Measurements from ENCODE around the gene ATP23.

Gene ATP23

DNA sequence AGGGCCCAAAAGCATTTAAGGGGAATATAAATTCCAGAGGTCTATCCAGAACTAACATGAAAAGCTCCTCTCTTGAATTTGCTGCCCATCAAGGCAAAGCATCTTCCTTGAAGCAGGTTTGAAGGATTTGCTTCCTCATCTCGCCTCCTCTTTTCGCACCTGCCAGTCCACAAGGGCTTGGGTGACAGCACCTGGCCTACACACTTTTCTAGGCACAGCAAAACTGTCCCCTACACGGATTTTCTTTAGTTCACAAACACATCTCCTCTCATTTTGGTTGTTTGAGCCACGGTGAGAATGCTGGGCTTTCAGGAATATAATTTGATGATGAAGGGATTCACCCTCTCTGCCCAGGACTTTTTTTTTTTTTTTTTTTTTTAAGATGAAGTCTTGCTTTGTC is 36.9 kb upstream of the ATP23 start:
- DNase-seq (ENCODE audit: low spot score in 2 of 2) = no peak
- H3K27me3 Mint-ChIP-seq = peaks cover 16% of the 10 kb centered on the region
- H3K4me1 Mint-ChIP-seq = peaks cover 6% of the 10 kb centered on the region
- no peak overlapping the region for H3K27ac Mint-ChIP-seq
- H3K36me3 Mint-ChIP-seq = no peaks in the 10 kb centered on the region
- no peak overlapping the region for H3K4me3 Mint-ChIP-seq
- H3K9me3 Mint-ChIP-seq = no peaks in the 10 kb centered on the region
- no peak for ATAC-seq (ENCODE audit: low read depth)

DNA sequence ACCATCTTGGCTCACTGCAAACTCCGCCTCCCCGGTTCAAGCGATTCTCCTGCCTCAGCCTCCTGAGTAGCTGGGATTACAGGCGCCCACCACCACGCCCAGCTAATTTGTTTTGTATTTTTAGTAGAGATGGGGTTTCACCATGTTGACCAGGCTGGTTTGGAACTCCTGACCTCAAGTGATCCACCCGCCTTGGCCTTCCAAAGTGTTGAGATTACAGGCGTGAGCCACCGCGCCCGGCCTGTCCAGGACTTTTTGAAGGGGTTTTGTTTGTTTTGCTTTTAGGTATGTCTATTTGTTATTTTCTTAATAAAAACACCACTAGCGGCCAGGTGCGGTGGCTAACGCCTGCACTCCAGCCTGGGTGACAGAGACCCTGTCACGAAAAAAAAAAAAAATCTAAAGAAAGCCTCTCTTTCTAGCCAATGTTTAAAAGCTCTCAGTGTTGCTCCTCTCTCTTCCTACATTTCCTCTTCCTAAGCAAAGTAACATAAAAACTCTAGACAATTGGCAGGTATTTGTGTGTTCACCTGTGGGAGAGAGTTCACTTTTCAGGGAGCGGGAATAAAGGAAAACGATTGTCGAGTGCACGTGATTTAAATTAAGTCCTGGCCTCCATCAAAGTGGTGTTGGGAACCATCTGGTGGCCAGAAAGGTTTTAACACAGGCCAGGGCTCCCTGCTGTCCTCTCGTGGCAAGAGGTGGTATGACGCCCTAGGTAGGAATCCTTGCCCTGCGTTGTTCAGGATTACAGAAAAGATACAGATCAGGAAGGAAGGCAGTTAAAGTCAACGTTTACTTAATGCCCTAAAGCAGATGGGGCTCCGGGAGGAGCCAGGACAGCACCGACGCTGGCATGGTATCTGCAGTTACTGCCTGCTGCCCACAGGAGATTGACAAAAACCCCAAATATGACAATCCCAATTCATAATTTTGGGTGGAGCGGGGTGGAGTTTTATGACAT is 36.2 kb upstream of the ATP23 start:
- DNase-seq (ENCODE audit: low spot score in 2 of 2) = peak; percentile 87 to 89
- Mint-ChIP-seq H3K36me3 (no peaks in the 10 kb centered on the region), H3K4me3 (peak overlapping the region; percentile 62), H3K4me1 (peaks cover 5% of the 10 kb centered on the region), H3K9me3 (no peaks in the 10 kb centered on the region), H3K27ac (peak overlapping the region; percentile 84), H3K27me3 (peaks cover 16% of the 10 kb centered on the region)
- ATAC-seq (ENCODE audit: low read depth) = peak; percentile 97

DNA sequence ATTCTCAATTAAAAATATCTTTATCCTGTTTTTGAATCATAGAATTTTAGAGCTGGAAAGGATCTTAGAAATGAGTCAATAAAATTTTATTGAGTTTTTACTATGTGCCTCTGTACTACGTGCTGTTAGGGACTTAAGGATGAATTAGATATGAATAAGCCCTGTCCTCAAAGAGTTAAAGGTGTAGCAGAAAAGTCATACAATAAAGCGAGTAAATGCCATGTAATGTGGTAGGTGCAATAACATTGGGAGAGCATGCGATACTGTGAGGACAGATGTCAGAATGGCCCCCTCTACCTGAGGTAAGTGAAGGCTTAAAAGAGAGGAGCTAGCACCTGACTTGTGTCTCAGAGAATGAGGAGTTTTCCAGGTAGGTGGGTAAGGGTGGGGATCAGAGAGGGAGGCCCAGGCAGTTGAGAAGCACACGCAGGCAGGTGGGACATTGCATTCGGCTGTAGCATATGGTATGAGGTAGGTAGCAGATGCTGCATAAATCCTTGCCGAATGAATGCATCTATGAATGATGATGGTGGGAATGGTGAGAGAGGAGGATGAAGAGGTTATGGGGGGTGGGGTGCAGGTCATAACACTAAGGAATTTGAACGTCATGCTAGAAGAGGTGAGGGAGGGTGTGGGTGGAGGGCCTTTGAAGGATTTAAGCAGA is 35.4 kb upstream of the ATP23 start:
- Mint-ChIP-seq H3K27ac (no peak overlapping the region), H3K27me3 (peaks cover 18% of the 10 kb centered on the region), H3K9me3 (no peaks in the 10 kb centered on the region), H3K4me3 (no peak overlapping the region), H3K36me3 (no peaks in the 10 kb centered on the region), H3K4me1 (peaks cover 5% of the 10 kb centered on the region)
- no peak for ATAC-seq (ENCODE audit: low read depth)
- DNase-seq (ENCODE audit: low spot score in 2 of 2) = no peak

DNA sequence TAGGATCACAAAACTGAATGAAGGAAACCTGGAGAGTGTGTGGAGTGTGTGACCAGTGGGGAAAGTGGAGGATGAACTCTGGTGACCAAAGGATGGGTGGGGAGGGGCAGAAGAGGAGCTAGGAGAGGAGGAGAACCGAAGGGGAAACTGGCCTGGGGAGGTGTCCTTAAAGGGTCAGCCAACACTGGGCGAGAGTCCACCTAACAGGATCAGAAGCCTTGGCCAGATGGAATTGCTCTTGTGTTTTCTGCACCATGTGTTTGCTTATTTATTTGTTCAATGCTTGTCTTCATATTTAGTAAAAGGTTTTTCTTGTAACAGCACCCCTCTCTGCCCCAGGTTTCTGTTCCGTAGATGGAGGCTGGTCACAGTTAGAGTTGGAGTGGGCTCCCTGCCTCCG is 34.5 kb upstream of the ATP23 start:
- DNase-seq (ENCODE audit: low spot score in 2 of 2) (no peak), ATAC-seq (ENCODE audit: low read depth) (no peak)
- no peaks in the 10 kb centered on the region for H3K36me3 Mint-ChIP-seq
- peaks cover 5% of the 10 kb centered on the region for H3K4me1 Mint-ChIP-seq
- no peak overlapping the region for H3K27ac Mint-ChIP-seq
- H3K4me3 Mint-ChIP-seq = no peak overlapping the region
- peaks cover 18% of the 10 kb centered on the region for H3K27me3 Mint-ChIP-seq
- H3K9me3 Mint-ChIP-seq = no peaks in the 10 kb centered on the region

DNA sequence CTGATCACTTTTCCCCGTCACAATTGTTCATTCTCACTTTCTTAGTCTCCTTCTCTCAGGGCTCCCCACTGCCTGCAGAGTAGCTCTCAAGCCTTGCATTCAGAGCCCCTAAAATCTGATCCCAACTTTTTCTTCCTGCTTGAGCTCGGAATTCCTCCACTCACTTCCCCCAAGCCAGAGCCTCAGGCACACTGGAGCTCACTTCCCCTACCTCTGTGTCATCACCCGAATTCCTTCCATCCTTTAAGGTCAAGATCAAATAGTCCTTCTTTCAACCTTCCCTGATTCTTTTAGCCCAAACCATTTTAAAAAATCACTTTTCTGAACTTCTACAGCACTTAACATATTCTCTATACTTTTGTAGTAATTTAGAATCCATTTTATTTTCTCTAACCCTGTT is 34.1 kb upstream of the ATP23 start:
- H3K27me3 Mint-ChIP-seq = peaks cover 18% of the 10 kb centered on the region
- DNase-seq (ENCODE audit: low spot score in 2 of 2) (no peak), ATAC-seq (ENCODE audit: low read depth) (no peak)
- peaks cover 5% of the 10 kb centered on the region for H3K4me1 Mint-ChIP-seq
- H3K27ac Mint-ChIP-seq = no peak overlapping the region
- no peaks in the 10 kb centered on the region for H3K36me3 Mint-ChIP-seq
- no peak overlapping the region for H3K4me3 Mint-ChIP-seq
- H3K9me3 Mint-ChIP-seq = no peaks in the 10 kb centered on the region

DNA sequence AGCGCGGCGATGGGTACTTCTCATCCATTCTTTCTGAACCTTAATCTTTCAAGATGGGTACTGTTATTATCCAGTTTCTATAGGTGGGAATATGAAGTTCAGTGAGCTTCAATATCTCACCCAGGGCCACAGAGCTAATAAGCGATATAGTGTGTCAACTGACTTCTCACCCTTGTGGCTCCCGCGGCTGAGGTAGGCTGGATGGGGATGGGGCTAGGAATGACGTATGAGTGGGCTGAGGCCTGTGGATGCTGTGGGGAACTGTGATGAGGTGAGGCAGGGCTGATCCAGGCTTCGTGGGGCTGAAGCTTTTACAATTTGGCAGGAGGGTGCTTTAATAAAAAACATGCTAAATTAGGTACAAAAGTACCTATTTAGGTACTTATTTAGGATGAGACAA is 32.9 kb upstream of the ATP23 start:
- no peak for DNase-seq (ENCODE audit: low spot score in 2 of 2)
- no peak for ATAC-seq (ENCODE audit: low read depth)
- no peaks in the 10 kb centered on the region for H3K36me3 Mint-ChIP-seq
- peaks cover 5% of the 10 kb centered on the region for H3K4me1 Mint-ChIP-seq
- H3K4me3 Mint-ChIP-seq = no peak overlapping the region
- H3K9me3 Mint-ChIP-seq = no peaks in the 10 kb centered on the region
- H3K27ac Mint-ChIP-seq = no peak overlapping the region
- H3K27me3 Mint-ChIP-seq = peaks cover 18% of the 10 kb centered on the region

DNA sequence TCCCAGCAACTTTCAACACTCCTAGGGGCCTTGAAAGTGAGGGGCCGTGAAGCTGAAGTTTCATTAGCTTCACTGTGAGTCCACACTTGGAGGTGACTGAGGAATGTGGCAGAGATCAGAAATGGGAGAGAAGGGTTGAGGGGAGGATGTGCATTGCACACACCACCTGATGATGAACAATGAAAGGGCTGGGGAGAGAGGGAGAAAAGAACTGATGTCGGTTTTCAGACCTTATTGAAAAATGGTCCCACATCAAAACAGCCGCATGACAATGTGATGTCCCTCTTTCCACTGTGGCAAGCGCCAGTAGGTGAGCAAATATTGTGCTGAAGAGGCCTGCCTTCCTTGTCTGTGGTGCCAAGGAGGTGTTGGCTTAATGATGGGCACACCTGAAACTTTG is 32.3 kb upstream of the ATP23 start:
- Mint-ChIP-seq H3K36me3 (no peaks in the 10 kb centered on the region), H3K4me3 (no peak overlapping the region), H3K27ac (no peak overlapping the region), H3K4me1 (peaks cover 5% of the 10 kb centered on the region), H3K27me3 (peaks cover 18% of the 10 kb centered on the region), H3K9me3 (no peaks in the 10 kb centered on the region)
- DNase-seq (ENCODE audit: low spot score in 2 of 2) = no peak
- no peak for ATAC-seq (ENCODE audit: low read depth)

DNA sequence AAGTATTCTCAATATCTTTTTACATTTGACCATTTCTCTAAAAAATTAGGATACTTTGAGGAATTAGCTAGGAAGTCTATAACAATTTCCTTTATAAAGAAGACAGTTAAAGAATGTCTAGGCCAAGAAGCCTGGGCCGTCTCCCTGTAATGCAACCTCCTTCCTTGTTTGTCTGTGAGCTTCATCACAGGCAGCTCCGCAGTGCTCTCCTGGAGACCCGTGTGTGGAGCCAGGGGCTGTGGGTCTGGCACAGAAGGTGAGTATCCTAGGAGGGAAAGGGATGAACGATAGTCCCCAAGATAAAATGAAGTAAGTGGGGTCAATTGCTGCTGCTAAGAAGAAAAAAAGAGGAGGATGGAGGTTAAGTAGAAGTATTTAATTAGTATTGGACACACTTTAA is 31.8 kb upstream of the ATP23 start:
- peaks cover 5% of the 10 kb centered on the region for H3K4me1 Mint-ChIP-seq
- peaks cover 18% of the 10 kb centered on the region for H3K27me3 Mint-ChIP-seq
- H3K27ac Mint-ChIP-seq = no peak overlapping the region
- no peaks in the 10 kb centered on the region for H3K36me3 Mint-ChIP-seq
- ATAC-seq (ENCODE audit: low read depth) (no peak), DNase-seq (ENCODE audit: low spot score in 2 of 2) (no peak)
- H3K9me3 Mint-ChIP-seq = no peaks in the 10 kb centered on the region
- no peak overlapping the region for H3K4me3 Mint-ChIP-seq

DNA sequence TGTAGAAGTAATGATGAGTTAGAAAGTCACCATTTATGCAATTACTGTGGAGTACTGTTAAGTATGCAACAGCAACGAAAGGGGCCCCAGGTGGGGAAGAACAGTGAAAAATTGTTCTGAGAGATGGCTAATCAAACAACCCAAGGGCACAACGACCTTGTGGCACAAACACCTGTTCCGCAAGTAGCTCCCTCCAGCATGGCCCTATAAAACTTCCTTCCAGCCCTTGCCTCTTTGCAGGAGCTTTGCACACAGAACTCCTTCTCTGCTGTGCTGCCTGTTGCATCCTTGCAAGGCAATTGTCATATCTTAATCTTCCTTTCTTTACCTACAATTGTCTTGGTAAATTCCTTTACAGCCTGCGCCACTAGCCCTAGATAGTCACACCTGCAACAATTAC is 23.2 kb upstream of the ATP23 start:
- no peak overlapping the region for H3K4me3 Mint-ChIP-seq
- ATAC-seq (ENCODE audit: low read depth) (no peak), DNase-seq (ENCODE audit: low spot score in 2 of 2) (no peak)
- H3K9me3 Mint-ChIP-seq = no peaks in the 10 kb centered on the region
- peaks cover 2% of the 10 kb centered on the region for H3K27me3 Mint-ChIP-seq
- no peaks in the 10 kb centered on the region for H3K4me1 Mint-ChIP-seq
- no peaks in the 10 kb centered on the region for H3K36me3 Mint-ChIP-seq
- H3K27ac Mint-ChIP-seq = no peak overlapping the region

DNA sequence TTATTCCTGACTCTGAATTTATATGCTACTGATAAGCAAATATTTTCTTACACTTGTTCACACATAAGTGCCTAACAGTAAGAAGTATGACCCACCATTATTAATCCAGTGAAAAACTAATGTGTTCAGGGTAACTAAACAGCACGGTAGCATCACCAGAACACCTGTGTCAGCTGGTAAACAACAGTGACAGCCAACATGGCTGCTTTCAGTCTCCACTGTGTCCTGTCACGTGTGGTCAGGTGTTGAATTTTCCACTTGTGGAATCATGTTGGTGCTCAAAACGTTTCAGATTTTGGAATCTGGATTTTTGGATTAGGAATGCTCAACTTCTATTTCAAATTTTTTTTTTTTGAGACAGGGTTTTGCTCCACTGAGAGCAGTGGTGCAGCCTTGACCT is 14.3 kb upstream of the ATP23 start:
- H3K9me3 Mint-ChIP-seq = no peaks in the 10 kb centered on the region
- H3K4me1 Mint-ChIP-seq = no peaks in the 10 kb centered on the region
- H3K27me3 Mint-ChIP-seq = no peaks in the 10 kb centered on the region
- peaks cover 1% of the 10 kb centered on the region for H3K36me3 Mint-ChIP-seq
- H3K27ac Mint-ChIP-seq = no peak overlapping the region
- H3K4me3 Mint-ChIP-seq = no peak overlapping the region
- ATAC-seq (ENCODE audit: low read depth) (no peak), DNase-seq (ENCODE audit: low spot score in 2 of 2) (no peak)

DNA sequence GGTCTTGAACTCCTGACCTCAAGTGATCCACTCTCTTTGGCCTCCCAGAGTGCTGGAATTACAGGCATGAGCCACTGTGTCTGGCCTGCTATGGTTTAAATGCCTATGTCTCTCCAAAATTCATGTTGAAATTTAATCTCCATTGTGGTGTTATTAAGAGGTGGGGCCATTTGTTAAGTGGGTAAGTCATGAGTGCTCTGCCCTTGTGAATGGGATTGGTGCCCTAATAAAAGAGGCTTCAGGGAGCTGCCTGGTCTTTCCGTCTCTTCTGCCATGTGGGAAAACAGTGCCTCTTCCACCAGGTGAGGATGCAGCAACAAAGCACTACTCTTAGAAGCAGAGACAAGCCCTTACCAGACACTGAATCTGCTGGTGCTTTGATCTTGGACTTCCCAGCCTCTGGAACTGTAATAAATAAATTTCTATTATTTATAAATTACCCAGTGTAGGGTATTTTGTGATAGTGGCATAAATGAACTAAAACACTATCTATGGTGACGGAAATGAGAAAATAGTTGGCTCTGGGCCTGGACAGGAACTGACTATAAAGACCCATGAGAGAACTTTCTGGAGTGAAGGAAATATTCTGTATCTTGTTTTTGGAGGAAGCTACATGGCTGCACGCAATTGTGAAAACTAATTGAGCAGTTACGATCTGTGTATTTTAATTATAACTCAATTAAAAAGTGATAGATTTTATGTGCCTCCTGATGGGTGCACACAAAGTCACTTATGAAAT is 12.1 kb upstream of the ATP23 start:
- Mint-ChIP-seq H3K36me3 (peaks cover 1% of the 10 kb centered on the region), H3K9me3 (no peaks in the 10 kb centered on the region), H3K27ac (no peak overlapping the region), H3K27me3 (no peaks in the 10 kb centered on the region), H3K4me1 (no peaks in the 10 kb centered on the region), H3K4me3 (no peak overlapping the region)
- ATAC-seq (ENCODE audit: low read depth) (no peak), DNase-seq (ENCODE audit: low spot score in 2 of 2) (no peak)

DNA sequence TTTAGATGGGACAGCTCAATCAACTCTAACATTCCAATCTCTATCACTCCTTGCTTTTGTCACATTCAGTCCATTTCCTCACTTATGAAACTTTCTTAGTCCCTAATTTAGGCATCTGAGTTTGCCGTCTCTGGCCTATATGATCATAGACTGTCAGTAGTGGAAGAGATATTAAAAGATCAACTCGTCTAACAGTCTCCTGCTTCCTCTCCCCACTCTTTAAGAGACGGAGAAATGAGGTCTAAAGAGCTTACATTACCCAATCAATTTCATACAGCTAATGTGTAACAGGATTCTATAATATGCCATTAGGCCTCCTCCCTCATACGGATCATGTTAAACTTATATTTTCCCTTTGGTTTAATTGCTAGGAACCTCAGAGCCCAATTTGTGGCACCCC is 6.5 kb upstream of the ATP23 start:
- H3K27ac Mint-ChIP-seq = peak overlapping the region; percentile 99
- ATAC-seq (ENCODE audit: low read depth) (no peak), DNase-seq (ENCODE audit: low spot score in 2 of 2) (no peak)
- no peaks in the 10 kb centered on the region for H3K27me3 Mint-ChIP-seq
- peaks cover 1% of the 10 kb centered on the region for H3K36me3 Mint-ChIP-seq
- H3K4me3 Mint-ChIP-seq = no peak overlapping the region
- peaks cover 7% of the 10 kb centered on the region for H3K4me1 Mint-ChIP-seq
- H3K9me3 Mint-ChIP-seq = no peaks in the 10 kb centered on the region

DNA sequence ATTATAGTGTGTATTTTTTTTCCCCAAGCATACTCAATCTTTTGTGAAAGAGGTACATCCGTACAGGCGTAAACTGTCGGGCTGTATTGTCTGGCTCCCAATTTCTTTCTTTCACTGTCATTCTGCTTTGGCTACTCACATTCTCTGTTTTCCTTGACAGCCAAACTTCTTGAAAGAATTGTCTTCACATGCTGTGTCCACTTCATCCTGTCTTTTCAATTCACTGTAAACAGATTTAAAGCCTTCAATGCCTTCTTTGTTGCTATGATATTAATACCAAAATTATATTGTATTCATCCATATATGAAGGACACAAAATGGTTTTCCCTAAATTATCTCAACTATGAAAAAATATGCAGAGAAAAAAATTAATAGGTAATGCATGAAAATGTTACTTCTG is 6.0 kb upstream of the ATP23 start:
- H3K4me1 Mint-ChIP-seq = peaks cover 7% of the 10 kb centered on the region
- no peaks in the 10 kb centered on the region for H3K9me3 Mint-ChIP-seq
- H3K27ac Mint-ChIP-seq = peak overlapping the region; percentile 99
- no peak for ATAC-seq (ENCODE audit: low read depth)
- H3K4me3 Mint-ChIP-seq = peak overlapping the region; percentile 88
- peaks cover 1% of the 10 kb centered on the region for H3K36me3 Mint-ChIP-seq
- DNase-seq (ENCODE audit: low spot score in 2 of 2) = no peak
- H3K27me3 Mint-ChIP-seq = no peaks in the 10 kb centered on the region

DNA sequence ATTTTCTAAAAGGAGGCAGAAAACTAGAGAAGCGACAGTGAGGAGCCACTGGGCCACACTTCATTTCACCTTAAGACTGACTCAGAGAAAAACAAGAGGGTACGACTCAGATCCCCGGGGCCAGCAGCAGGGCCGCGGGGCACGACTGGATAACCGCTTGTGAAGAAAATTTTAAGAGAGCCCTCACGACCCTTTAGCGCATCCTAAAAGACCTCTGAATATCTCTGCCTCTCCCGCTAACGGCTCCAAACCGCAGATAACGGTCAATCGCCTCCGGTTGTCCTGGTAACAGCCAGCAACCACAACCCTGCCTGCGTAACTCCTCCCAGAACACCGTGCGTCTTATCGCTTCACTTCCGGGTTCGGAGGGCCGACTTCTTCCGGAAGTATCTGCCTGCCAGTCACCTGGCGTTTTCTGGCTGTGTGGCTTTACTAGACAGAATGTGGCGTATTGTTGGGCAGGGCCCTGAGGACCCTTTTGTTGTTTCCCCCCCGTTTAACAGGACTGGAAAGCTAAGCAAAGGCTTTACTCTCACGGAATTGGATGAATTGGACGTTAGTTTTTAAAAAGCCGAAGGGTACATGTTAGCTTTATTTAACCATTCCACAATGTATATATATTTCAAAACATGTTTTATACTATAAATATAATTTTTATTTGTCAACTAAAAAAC is 5.4 kb upstream of the ATP23 start:
- ATAC-seq (ENCODE audit: low read depth) (peak; percentile 97), DNase-seq (ENCODE audit: low spot score in 2 of 2) (peak; percentile 73 to 90)
- Mint-ChIP-seq H3K4me3 (peak overlapping the region; percentile 88), H3K27me3 (no peaks in the 10 kb centered on the region), H3K36me3 (peaks cover 1% of the 10 kb centered on the region), H3K9me3 (no peaks in the 10 kb centered on the region), H3K4me1 (peaks cover 14% of the 10 kb centered on the region), H3K27ac (peak overlapping the region; percentile 99)
